Measurements from ENCODE around the gene SCAMP4.

SCAMP4 gene

GRCh38 chr19:1938071-1938470 lies 32.9 kb downstream of the SCAMP4 start:
- DNase-seq (ENCODE audit: low spot score): no peak

- no peak for DNase-seq (ENCODE audit: low spot score)
Observed at GRCh38 chr19:1941146-1942077, 36.2 kb downstream of the SCAMP4 start, which contains the start of gene CSNK1G2. CSNK1G2 (plus strand) TSS chr19:1941172; CDS start chr19:1969773, 28,601 bp downstream.

- DNase-seq (ENCODE audit: low spot score): peak; percentile 79
Observed at GRCh38 chr19:1942078-1942933, 37.1 kb downstream of the SCAMP4 start.

- DNase-seq (ENCODE audit: low spot score): peak; percentile 31
Observed at GRCh38 chr19:1942934-1943555, 37.8 kb downstream of the SCAMP4 start.

GRCh38 chr19:1943661-1944087 lies 38.5 kb downstream of the SCAMP4 start:
- no peak for DNase-seq (ENCODE audit: low spot score)

- no peak for DNase-seq (ENCODE audit: low spot score)
Observed at GRCh38 chr19:1944088-1944915, 39.1 kb downstream of the SCAMP4 start.

- DNase-seq (ENCODE audit: low spot score): no peak
Observed at GRCh38 chr19:1944916-1945561, 39.8 kb downstream of the SCAMP4 start.

- peak; percentile 32 for DNase-seq (ENCODE audit: low spot score)
Observed at GRCh38 chr19:1945899-1946298, 40.7 kb downstream of the SCAMP4 start.

- no peak for DNase-seq (ENCODE audit: low spot score)
Observed at GRCh38 chr19:1947651-1948209, 42.5 kb downstream of the SCAMP4 start.

- no peak for DNase-seq (ENCODE audit: low spot score)
Observed at GRCh38 chr19:1949304-1950101, 44.3 kb downstream of the SCAMP4 start.

- no peak for DNase-seq (ENCODE audit: low spot score)
Observed at GRCh38 chr19:1950640-1951039, 45.4 kb downstream of the SCAMP4 start.

GRCh38 chr19:1952635-1953034 lies 47.4 kb downstream of the SCAMP4 start:
- DNase-seq (ENCODE audit: low spot score): no peak

- DNase-seq (ENCODE audit: low spot score): no peak
Observed at GRCh38 chr19:1953037-1953436, 47.8 kb downstream of the SCAMP4 start.

- no peak for DNase-seq (ENCODE audit: low spot score)
Observed at GRCh38 chr19:1953441-1954094, 48.4 kb downstream of the SCAMP4 start.

- no peak for DNase-seq (ENCODE audit: low spot score)
Observed at GRCh38 chr19:1954532-1954933, 49.3 kb downstream of the SCAMP4 start.

GRCh38 chr19:1955171-1956121 lies 50.2 kb downstream of the SCAMP4 start:
- DNase-seq (ENCODE audit: low spot score): no peak

GRCh38 chr19:1956122-1956494 lies 50.9 kb downstream of the SCAMP4 start:
- no peak for DNase-seq (ENCODE audit: low spot score)
